ENCODE measurements around the gene TGFBI.
A peak's percentile ranks its signal among the peaks of the same experiment; 100 is the strongest.

Gene TGFBI

GRCh38 chr5:136028782-136029742 lies at the start of gene TGFBI:
Gene TGFBI, plus strand, starts transcription at chr5:136028988. Its CDS starts 68 bp downstream, at chr5:136029056.
- DNase-seq = peak in 1 of 2 experiments; percentile 66

- no peak for DNase-seq
Measured at GRCh38 chr5:135978993-135979392, 49.8 kb upstream of the TGFBI start.

- no peak for DNase-seq
Measured at GRCh38 chr5:135979510-135979909, 49.3 kb upstream of the TGFBI start.

GRCh38 chr5:135980620-135981019 lies 48.2 kb upstream of the TGFBI start:
- DNase-seq = no peak

- DNase-seq = no peak
Measured at GRCh38 chr5:135985951-135986350, 42.8 kb upstream of the TGFBI start.

GRCh38 chr5:135986401-135986800 lies 42.4 kb upstream of the TGFBI start:
- no peak for DNase-seq

- DNase-seq = no peak
Measured at GRCh38 chr5:135986891-135987401, 41.8 kb upstream of the TGFBI start.

- DNase-seq = no peak
Measured at GRCh38 chr5:135988546-135988945, 40.2 kb upstream of the TGFBI start.

- DNase-seq = no peak
Measured at GRCh38 chr5:135989686-135990085, 39.1 kb upstream of the TGFBI start.

GRCh38 chr5:135990528-135991255 lies 38.1 kb upstream of the TGFBI start:
- peak; percentile 55 to 81 for DNase-seq

GRCh38 chr5:135991429-135991828 lies 37.4 kb upstream of the TGFBI start:
- peak in 1 of 2 experiments; percentile 13 for DNase-seq

GRCh38 chr5:135993335-135993879 lies 35.4 kb upstream of the TGFBI start:
- DNase-seq = no peak

GRCh38 chr5:135993880-135994636 lies 34.7 kb upstream of the TGFBI start:
- no peak for DNase-seq

- DNase-seq = no peak
Measured at GRCh38 chr5:135995976-135996375, 32.8 kb upstream of the TGFBI start.

GRCh38 chr5:135996611-135997010 lies 32.2 kb upstream of the TGFBI start:
- DNase-seq = no peak

- DNase-seq = no peak
Measured at GRCh38 chr5:135997673-135998335, 31.0 kb upstream of the TGFBI start.

GRCh38 chr5:135998889-135999288 lies 29.9 kb upstream of the TGFBI start:
- no peak for DNase-seq

- DNase-seq = no peak
Measured at GRCh38 chr5:135999406-136000139, 29.2 kb upstream of the TGFBI start.

GRCh38 chr5:136000147-136000546 lies 28.6 kb upstream of the TGFBI start:
- no peak for DNase-seq

GRCh38 chr5:136000932-136001331 lies 27.9 kb upstream of the TGFBI start:
- DNase-seq = no peak

GRCh38 chr5:136001466-136001981 lies 27.3 kb upstream of the TGFBI start:
- DNase-seq = no peak
